Measurements from ENCODE around the gene DOC2A. TPM values are rescaled to one million over a fixed set of nuclear protein-coding genes. Genes with fewer than 3 reads are reported as not detected.

Gene DOC2A
- total and polyA plus RNA-seq, 2 of the 4 experiments (the other 2 are of a cell fraction), result under 0.01 to 0.48 TPM

- Histone ChIP-seq H2BK20ac (ENCODE audit: low read depth, low read length) (no peak overlapping the region), H3K9ac (ENCODE audit: low read depth, low read length) (no peak overlapping the region), H3K4me1 (ENCODE audit: control insufficient read depth, insufficient read depth, low read length) (no peaks in the 10 kb centered on the region), H2AK9ac (replicated peaks; ENCODE audit: low read depth, low read length, poor library complexity) (no peak overlapping the region), H3K18ac (ENCODE audit: low read depth, low read length) (no peak overlapping the region), H3K79me1 (ENCODE audit: low read depth in 1 of 2, low read length in 2 of 2) (peaks cover 6 to 22% of the 10 kb centered on the region in 2 experiments; a peak in 2 of 4 replicates), H2AFZ (replicated peaks; ENCODE audit: low read length, poor library complexity) (no peak overlapping the region), H3K14ac (replicated peaks; ENCODE audit: low read depth, low read length) (no peak overlapping the region), H3K9me1 (ENCODE audit: insufficient read depth, low read length) (no peaks in the 10 kb centered on the region), H4K91ac (ENCODE audit: insufficient read depth, low read depth, low read length) (no peak overlapping the region), H2BK15ac (ENCODE audit: low read depth, low read length) (no peak overlapping the region), H4K20me1 (ENCODE audit: insufficient read depth, low read length) (no peaks in the 10 kb centered on the region; the same call in 1 of the 2 replicates), H3K4me3 (ENCODE audit: insufficient read depth, low read depth, low read length) (no peak overlapping the region), H3K27me3 (ENCODE audit: control insufficient read depth, insufficient read depth, low read length) (no peaks in the 10 kb centered on the region), H3K27ac (ENCODE audit: insufficient read depth, low read length) (no peak overlapping the region), H3K4ac (ENCODE audit: low read depth, low read length) (no peak overlapping the region), H2BK120ac (ENCODE audit: low read depth, low read length) (no peak overlapping the region), H3K4me2 (ENCODE audit: low read depth, low read length) (no peak overlapping the region), H4K5ac (ENCODE audit: low read depth, low read length) (no peak overlapping the region), H3K23ac (ENCODE audit: low read depth, low read length) (no peak overlapping the region), H2AK5ac (ENCODE audit: low read depth, low read length) (no peak overlapping the region), H3K9me3 (ENCODE audit: control insufficient read depth, insufficient read depth, low read length) (no peaks in the 10 kb centered on the region), H3K36me3 (ENCODE audit: control insufficient read depth, insufficient read depth, low read length) (peaks cover 84% of the 10 kb centered on the region), H4K8ac (ENCODE audit: low read depth in 2 of 2, low read length in 2 of 2) (no peak overlapping the region), H2BK5ac (ENCODE audit: low read depth, low read length, poor library complexity, severe bottlenecking) (no peak overlapping the region), H3K56ac (ENCODE audit: extremely low read depth, insufficient read depth, low read length) (no peak overlapping the region)
- CTCF ChIA-PET, result interaction anchor here (1.3 kb wide), 1 partner anchor 11 kb away, joined by 3 read pairs; the partner anchor contains the start of gene TAOK2
- in situ Hi-C loops (cut with MboI; ENCODE audit: low sequenced_read_pairs), result no loop called here
- ATAC-seq (ENCODE audit: low read depth), result no peak
- POLR2A ChIA-PET (ENCODE audit: unreplicated experiment), result no interaction called here
- dilution Hi-C loops (cut with HindIII; ENCODE audit: low sequenced_read_pairs, unreplicated experiment), result no loop called here
- no TSS peak for BruUV-seq (replicated peaks)
- intact Hi-C loops (cut with micrococcal nuclease), result no loop called here
- 100% methylated on average over 1 of the region's 6 CpGs; no CpG with 5 or more reads in 1 of the 2 experiments for WGBS, 2 experiments (ENCODE audit: extremely low coverage in 2 of 2, insufficient read length in 1 of 2)
- no peak for TF ChIP-seq MAZ (IDR thresholded peaks at IDR 0.05; ENCODE audit: borderline replicate concordance, low read depth, low read length)
- TF ChIP-seq, protein P1, sequence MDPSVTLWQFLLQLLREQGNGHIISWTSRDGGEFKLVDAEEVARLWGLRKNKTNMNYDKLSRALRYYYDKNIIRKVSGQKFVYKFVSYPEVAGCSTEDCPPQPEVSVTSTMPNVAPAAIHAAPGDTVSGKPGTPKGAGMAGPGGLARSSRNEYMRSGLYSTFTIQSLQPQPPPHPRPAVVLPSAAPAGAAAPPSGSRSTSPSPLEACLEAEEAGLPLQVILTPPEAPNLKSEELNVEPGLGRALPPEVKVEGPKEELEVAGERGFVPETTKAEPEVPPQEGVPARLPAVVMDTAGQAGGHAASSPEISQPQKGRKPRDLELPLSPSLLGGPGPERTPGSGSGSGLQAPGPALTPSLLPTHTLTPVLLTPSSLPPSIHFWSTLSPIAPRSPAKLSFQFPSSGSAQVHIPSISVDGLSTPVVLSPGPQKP (IDR thresholded peaks at IDR 0.05; ENCODE audit: borderline replicate concordance, low read depth, low read length), result no peak
- TF ChIP-seq CTCF (conservative IDR thresholded peaks at IDR 0.05; ENCODE audit: low read depth, low read length), result no peak
- no peak for TF ChIP-seq POLR2A (IDR thresholded peaks at IDR 0.05; ENCODE audit: low read depth, low read length)
- no peak for TF ChIP-seq CHD1 (IDR thresholded peaks at IDR 0.05; ENCODE audit: low read depth, low read length)
- TF ChIP-seq SMC3 (IDR thresholded peaks at IDR 0.05; ENCODE audit: low read depth, low read length), result no peak
- TF ChIP-seq MXI1 (IDR thresholded peaks at IDR 0.05; ENCODE audit: borderline replicate concordance, low read depth, low read length), result no peak
- TF ChIP-seq MAFK (IDR thresholded peaks at IDR 0.05; ENCODE audit: low read depth, low read length), result no peak
- no peak for TF ChIP-seq RCOR1 (IDR thresholded peaks at IDR 0.05; ENCODE audit: insufficient replicate concordance, low read length)
- no peak for TF ChIP-seq CEBPB (IDR thresholded peaks at IDR 0.05; ENCODE audit: low read depth, low read length)
- TF ChIP-seq, protein P2, sequence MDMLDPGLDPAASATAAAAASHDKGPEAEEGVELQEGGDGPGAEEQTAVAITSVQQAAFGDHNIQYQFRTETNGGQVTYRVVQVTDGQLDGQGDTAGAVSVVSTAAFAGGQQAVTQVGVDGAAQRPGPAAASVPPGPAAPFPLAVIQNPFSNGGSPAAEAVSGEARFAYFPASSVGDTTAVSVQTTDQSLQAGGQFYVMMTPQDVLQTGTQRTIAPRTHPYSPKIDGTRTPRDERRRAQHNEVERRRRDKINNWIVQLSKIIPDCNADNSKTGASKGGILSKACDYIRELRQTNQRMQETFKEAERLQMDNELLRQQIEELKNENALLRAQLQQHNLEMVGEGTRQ (IDR thresholded peaks at IDR 0.05; ENCODE audit: low read depth, low read length), result no peak
- TF ChIP-seq RFX5 (IDR thresholded peaks at IDR 0.05; ENCODE audit: low read depth, low read length), result no peak
- no peak for TF ChIP-seq NFE2L2 (IDR thresholded peaks at IDR 0.05; ENCODE audit: low read depth, low read length)
- TF ChIP-seq RAD21 (IDR thresholded peaks at IDR 0.05; ENCODE audit: low read length), result no peak
- no peak for TF ChIP-seq BHLHE40 (IDR thresholded peaks at IDR 0.05; ENCODE audit: low read depth, low read length)
- no peak for TF ChIP-seq FOS (IDR thresholded peaks at IDR 0.05; ENCODE audit: low read depth, low read length)
- no peak for DNase-seq
Measured at GRCh38 chr16:29984137-29984763, 26.6 kb downstream of the DOC2A start.

Data from IMR-90 (cell line).